IMR-90 (cell line): ENCODE results near the gene DCC. TPM values are rescaled to one million over a fixed set of nuclear protein-coding genes. Genes with fewer than 3 reads are reported as not detected.

Source experiments
- ATAC-seq: fragments of 200-7000 bp; cut with Tn5 transposase; 2 replicates; pipeline ENCODE4 v1.9.1; 2020; ENCODE audit warnings: low read depth, mild to moderate bottlenecking, moderate library complexity
- BruUV-seq: library from RNA; stranded (reverse); fragments of 400-500 nt; replicated peaks from 2 replicates; lab custom pipeline; 2021; lab: Mats Ljungman, UMichigan
- CTCF ChIA-PET: fragments of 300-600 bp; formaldehyde crosslinking; extraction: SDS; loops from one replicate; lab custom pipeline; 2021; ENCODE audit warnings: antibody characterized with exemption; lab: Yijun Ruan, JAX
- POLR2A ChIA-PET: fragments of 300-600 bp; sonication (Branson Sonifier 250); formaldehyde crosslinking; loops from one replicate; lab custom pipeline; 2022; ENCODE audit warnings: antibody characterized with exemption; ENCODE audit not compliant: unreplicated experiment; lab: Charles Lee
- DNase-seq: peaks from one replicate; pipeline ENCODE4 v3.0.0; 2013
- H2AFZ ChIP-seq: replicated peaks from 2 replicates; pipeline ENCODE3; 2013; ENCODE audit warnings: low read length, mild to moderate bottlenecking; ENCODE audit not compliant: poor library complexity
- H2AK5ac ChIP-seq: 2 replicates; pipeline ENCODE4 v1.6.1; 2013; ENCODE audit warnings: low read depth, low read length, inconsistent platforms
- H2AK9ac ChIP-seq: replicated peaks from 2 replicates; pipeline ENCODE3; 2013; ENCODE audit warnings: mild to moderate bottlenecking, low read depth, low read length, moderate library complexity; ENCODE audit not compliant: poor library complexity
- H2BK120ac ChIP-seq: 2 replicates; pipeline ENCODE4 v1.6.1; 2013; ENCODE audit warnings: low read depth, low read length, inconsistent platforms
- H2BK15ac ChIP-seq: 3 replicates; pipeline ENCODE4 v1.6.1; 2013; ENCODE audit warnings: low read depth, low read length, inconsistent platforms
- H2BK20ac ChIP-seq: 2 replicates; pipeline ENCODE4 v1.6.1; 2013; ENCODE audit warnings: low read depth, mild to moderate bottlenecking, inconsistent platforms, low read length, moderate library complexity
- H2BK5ac ChIP-seq: 2 replicates; pipeline ENCODE4 v1.6.1; 2013; ENCODE audit warnings: mild to moderate bottlenecking, low read depth, low read length, inconsistent platforms; ENCODE audit not compliant: poor library complexity, severe bottlenecking
- H3K14ac ChIP-seq: replicated peaks from 2 replicates; pipeline ENCODE4 v1.6.1; 2013; ENCODE audit warnings: low read depth, low read length, inconsistent platforms
- H3K18ac ChIP-seq: 2 replicates; pipeline ENCODE4 v1.6.1; 2013; ENCODE audit warnings: low read depth, low read length, control low read depth
- H3K23ac ChIP-seq: 2 replicates; pipeline ENCODE4 v1.6.1; 2013; ENCODE audit warnings: low read depth, low read length, inconsistent platforms
- H3K27ac ChIP-seq: 2 replicates; pipeline ENCODE4 v1.5.1; 2013; ENCODE audit warnings: mild to moderate bottlenecking, control low read depth, low read length; ENCODE audit not compliant: insufficient read depth
- H3K27me3 ChIP-seq: 2 replicates; pipeline ENCODE4 v1.6.1; 2013; ENCODE audit warnings: low read length; ENCODE audit not compliant: control insufficient read depth, insufficient read depth
- H3K36me3 ChIP-seq: 2 replicates; pipeline ENCODE4 v1.6.1; 2013; ENCODE audit warnings: low read length, mixed read lengths; ENCODE audit not compliant: control insufficient read depth, insufficient read depth
- H3K4ac ChIP-seq: 2 replicates; pipeline ENCODE4 v1.6.1; 2013; ENCODE audit warnings: low read depth, low read length, inconsistent platforms
- H3K4me1 ChIP-seq: 2 replicates; pipeline ENCODE4 v1.6.1; 2013; ENCODE audit warnings: low read length, mixed read lengths; ENCODE audit not compliant: control insufficient read depth, insufficient read depth
- H3K4me2 ChIP-seq: 2 replicates; pipeline ENCODE4 v1.6.1; 2013; ENCODE audit warnings: low read depth, mild to moderate bottlenecking, control low read depth, low read length, moderate library complexity
- H3K4me3 ChIP-seq: 2 replicates; pipeline ENCODE4 v1.5.1; 2013; ENCODE audit warnings: low read depth, mild to moderate bottlenecking, control low read depth, low read length, moderate library complexity; ENCODE audit not compliant: insufficient read depth
- H3K56ac ChIP-seq: 2 replicates; pipeline ENCODE4 v1.6.1; 2013; ENCODE audit warnings: low read length, inconsistent platforms; ENCODE audit not compliant: insufficient read depth; ENCODE audit errors: extremely low read depth
- H3K79me1 ChIP-seq, 2 experiments: 2 replicates each; pipeline ENCODE4 v1.6.1; 2013; ENCODE audit warnings: low read length in 2 of 2, inconsistent platforms in 1 of 2, low read depth in 1 of 2
- H3K9ac ChIP-seq: 2 replicates; pipeline ENCODE4 v1.6.1; 2013; ENCODE audit warnings: low read depth, low read length, control low read depth
- H3K9me1 ChIP-seq: 2 replicates; pipeline ENCODE4 v1.6.1; 2013; ENCODE audit warnings: low read length, inconsistent platforms; ENCODE audit not compliant: insufficient read depth
- H3K9me3 ChIP-seq: 2 replicates; pipeline ENCODE4 v1.6.1; 2013; ENCODE audit warnings: low read length; ENCODE audit not compliant: control insufficient read depth, insufficient read depth
- H4K20me1 ChIP-seq: 2 replicates; pipeline ENCODE4 v1.6.1; 2013; ENCODE audit warnings: low read length, inconsistent platforms; ENCODE audit not compliant: insufficient read depth
- H4K5ac ChIP-seq: 2 replicates; pipeline ENCODE4 v1.6.1; 2013; ENCODE audit warnings: mild to moderate bottlenecking, low read depth, low read length, control low read depth
- H4K8ac ChIP-seq, 2 experiments: 2 replicates each; pipeline ENCODE4 v1.6.1; 2013; ENCODE audit warnings: low read depth in 2 of 2, low read length in 2 of 2, control low read depth in 1 of 2, inconsistent platforms in 1 of 2
- H4K91ac ChIP-seq: 2 replicates; pipeline ENCODE4 v1.6.1; 2013; ENCODE audit warnings: low read depth, low read length, inconsistent platforms; ENCODE audit not compliant: insufficient read depth
- MAFK ChIP-seq: IDR thresholded peaks from 2 replicates; pipeline ENCODE4 v1.6.1; 2012; ENCODE audit warnings: low read depth, low read length, improper control_type of control experiment
- POLR2A ChIP-seq: IDR thresholded peaks from 2 replicates; pipeline ENCODE4 v1.6.1; 2012; ENCODE audit warnings: mild to moderate bottlenecking, low read depth, low read length
- RAD21 ChIP-seq: IDR thresholded peaks from 2 replicates; pipeline ENCODE4 v1.6.1; 2012; ENCODE audit warnings: low read length, improper control_type of control experiment
- WGBS, 2 experiments: methylation state at CpG; one replicate each; pipeline versions ENCODE4 v1.1.5 to v1.1.7; 2013; ENCODE audit warnings: missing lambda C conversion rate in 2 of 2; ENCODE audit not compliant: insufficient read length in 1 of 2; ENCODE audit errors: extremely low coverage in 2 of 2; 5-methylcytosine and 5-hydroxymethylcytosine counted together
- dilution Hi-C: fragments of 300-500 bp; cut with HindIII; formaldehyde crosslinking; loops from one replicate; pipeline ENCODE4 v1.14.3; 2018; ENCODE audit warnings: low sequenced_read_pairs; ENCODE audit not compliant: unreplicated experiment
- in situ Hi-C: fragments of 300-500 bp; cut with MboI; formaldehyde crosslinking; loops from 3 replicates; pipeline ENCODE4 v1.14.3; 2019; ENCODE audit warnings: low sequenced_read_pairs, inconsistent platforms, mixed read lengths
- intact Hi-C: fragments of 100-400 bp; cut with micrococcal nuclease; formaldehyde crosslinking; loops from 2 replicates; pipeline ENCODE4 v1.10.0; 2022
- polyA plus RNA-seq, 3 experiments: library from polyadenylated mRNA; depleted of rRNA; stranded (reverse); fragments of >200 nt; gene quantifications; 2 replicates each; pipeline ENCODE4 v1.2.3, GENCODE V29; 2012; ENCODE audit warnings: low replicate concordance in 1 of 3
- total RNA-seq: library from RNA; depleted of rRNA; stranded (reverse); fragments of >200 nt; gene quantifications from 2 replicates; pipeline ENCODE4 v1.2.3, GENCODE V29; 2012

Gene DCC
- total and polyA plus RNA-seq, 2 of the 4 experiments (the other 2 are of a cell fraction): 0.31 to 0.54 TPM

- no TSS peak for BruUV-seq
- WGBS, 2 experiments: no CpG with 5 or more reads among the region's 6 CpGs
- H3K27ac ChIP-seq: no peak overlapping the region
- POLR2A ChIA-PET: no interaction called here
- no peak overlapping the region for H3K4me2 ChIP-seq
- TF ChIP-seq MAFK: no peak
- no peak for TF ChIP-seq RAD21
- no peak for TF ChIP-seq POLR2A
- H2AFZ ChIP-seq: no peak overlapping the region
- H2BK5ac ChIP-seq: no peak overlapping the region
- no peaks in the 10 kb centered on the region for H3K79me1 ChIP-seq
- ATAC-seq: no peak
- H3K18ac ChIP-seq: no peak overlapping the region
- no peak overlapping the region for H3K56ac ChIP-seq
- intact Hi-C loops (no loop called here), dilution Hi-C loops (no loop called here), in situ Hi-C loops (no loop called here)
- H4K91ac ChIP-seq: no peak overlapping the region
- H3K36me3 ChIP-seq: no peaks in the 10 kb centered on the region
- H3K9ac ChIP-seq: no peak overlapping the region
- no peak overlapping the region for H2AK9ac ChIP-seq
- H2AK5ac ChIP-seq: no peak overlapping the region
- no peaks in the 10 kb centered on the region for H3K4me1 ChIP-seq
- H3K23ac ChIP-seq: no peak overlapping the region
- no peaks in the 10 kb centered on the region for H3K9me1 ChIP-seq
- H4K8ac ChIP-seq: no peak overlapping the region
- H3K4me3 ChIP-seq: no peak overlapping the region
- H2BK120ac ChIP-seq: no peak overlapping the region
- no peak overlapping the region for H4K5ac ChIP-seq
- no peak overlapping the region for H3K14ac ChIP-seq
- H2BK15ac ChIP-seq: no peak overlapping the region
- no peaks in the 10 kb centered on the region for H4K20me1 ChIP-seq
- H3K27me3 ChIP-seq: no peaks in the 10 kb centered on the region
- H3K4ac ChIP-seq: no peak overlapping the region
- H3K9me3 ChIP-seq: peaks cover 2% of the 10 kb centered on the region; the same call in 1 of the 2 replicates
- DNase-seq: no peak
- CTCF ChIA-PET: no interaction called here
- no peak overlapping the region for H2BK20ac ChIP-seq
These were observed 196.0 kb downstream of the DCC start for GRCh38 chr18:52536039-52536438.
